Gastroesophageal sphincter (tissue), 4 donors: ENCODE results near the gene DUSP9. TPM values are rescaled to one million over a fixed set of nuclear protein-coding genes. Genes with fewer than 3 reads are reported as not detected.

ENCODE experiments used
- ATAC-seq: fragments of 150-250 bp; one replicate; pipeline ENCODE4 v1.9.1; 2016; ENCODE audit warnings: mild to moderate bottlenecking, moderate library complexity
- H3K27ac ChIP-seq, 4 donors: fragments of 200-600 bp; sonication (generic) in 3 of 4; 1 replicate in 3 of 4; 2 replicates in 1 of 4; pipeline ENCODE4 v1.5.1; 2016 to 2019
- H3K27me3 ChIP-seq: fragments of 200-600 bp; sonication (generic); one replicate; pipeline ENCODE4 v1.5.1; 2019
- H3K36me3 ChIP-seq, 2 donors: fragments of 200-600 bp; sonication (generic); one replicate each; pipeline ENCODE4 v1.5.1; 2019; ENCODE audit warnings: control low read depth in 1 of 2
- H3K4me1 ChIP-seq, 3 donors: fragments of 200-600 bp; sonication (generic); 1 replicate in 2 of 3; 2 replicates in 1 of 3; pipeline ENCODE4 v1.5.1; 2016 to 2019; ENCODE audit warnings: control low read depth in 2 of 3
- H3K4me3 ChIP-seq, 2 donors: fragments of 200-600 bp; sonication (generic); one replicate each; pipeline ENCODE4 v1.5.1; 2019; ENCODE audit warnings: mild to moderate bottlenecking in 1 of 2, moderate library complexity in 1 of 2
- H3K9me3 ChIP-seq, 3 donors: fragments of 200-600 bp; sonication (generic); one replicate each; pipeline ENCODE4 v1.5.1; 2017 to 2019; ENCODE audit warnings: control low read depth in 2 of 3
- EP300 ChIP-seq: sonication (generic); formaldehyde crosslinking; IDR thresholded peaks from one replicate; pipeline ENCODE4 v1.6.1; 2017; ENCODE audit warnings: antibody characterized with exemption, mild to moderate bottlenecking
- POLR2A ChIP-seq, 2 donors: fragments of 450-650 bp; IDR thresholded peaks; one replicate each; pipeline ENCODE4 v1.6.1; 2017; ENCODE audit warnings: antibody characterized with exemption in 2 of 2, mild to moderate bottlenecking in 2 of 2, moderate library complexity in 1 of 2
- POLR2AphosphoS5 ChIP-seq: sonication (generic); formaldehyde crosslinking; IDR thresholded peaks from one replicate; pipeline ENCODE4 v1.6.1; 2017; ENCODE audit warnings: antibody characterized with exemption
- WGBS, 2 donors: methylation state at CpG; one replicate each; pipeline ENCODE4 v1.1.5; 2018; ENCODE audit warnings: low coverage in 1 of 2; 5-methylcytosine and 5-hydroxymethylcytosine counted together
- total RNA-seq, 4 donors: library from RNA; depleted of rRNA; stranded (reverse); fragments of >200 nt; gene quantifications; one replicate each; pipeline ENCODE4 v1.1.0, GENCODE V29; 2016
- TF ChIP-seq, protein P1 (sequence below), 4 experiments: fragments of 200-600 bp in 2 of 4; fragments of 450-650 bp in 2 of 4; sonication (generic) in 1 of 4; IDR thresholded peaks; one replicate each; pipeline ENCODE4 v1.5.1; 2017 to 2019; ENCODE audit warnings: antibody characterized with exemption in 4 of 4, mild to moderate bottlenecking in 2 of 4, moderate library complexity in 2 of 4

Gene DUSP9
- total RNA-seq, 4 donors from 2014 or later = not detected

DNA sequence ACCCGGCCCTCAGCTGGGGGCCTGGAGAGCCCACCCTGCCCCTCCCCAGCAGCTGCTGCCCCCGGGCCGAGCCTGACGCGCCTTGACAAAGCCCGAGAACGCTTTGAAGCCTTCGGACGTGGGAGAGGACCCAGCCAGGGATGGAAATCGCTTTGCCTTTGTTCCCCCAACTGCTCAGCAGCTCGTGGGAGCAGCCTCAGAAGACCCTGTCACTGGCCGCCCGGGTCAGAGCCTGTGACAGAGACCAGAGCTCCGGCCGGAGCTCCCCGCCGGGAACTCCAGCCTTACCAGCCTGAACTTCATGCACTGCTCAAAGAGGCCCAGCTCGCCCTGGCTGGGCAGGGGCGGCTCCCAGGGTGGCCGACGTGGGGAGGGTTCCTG, 38.1 kb downstream of the DUSP9 start:
- Histone ChIP-seq H3K36me3 (no peaks in the 10 kb centered on the region), H3K27ac (no peak overlapping the region), H3K4me1 (peaks cover 0 to 17% (median 0%) of the 10 kb centered on the region in 3 donors), H3K27me3 (no peaks in the 10 kb centered on the region), H3K4me3 (no peak overlapping the region), H3K9me3 (no peaks in the 10 kb centered on the region)
- no peak for ATAC-seq
- TF ChIP-seq, protein P1, sequence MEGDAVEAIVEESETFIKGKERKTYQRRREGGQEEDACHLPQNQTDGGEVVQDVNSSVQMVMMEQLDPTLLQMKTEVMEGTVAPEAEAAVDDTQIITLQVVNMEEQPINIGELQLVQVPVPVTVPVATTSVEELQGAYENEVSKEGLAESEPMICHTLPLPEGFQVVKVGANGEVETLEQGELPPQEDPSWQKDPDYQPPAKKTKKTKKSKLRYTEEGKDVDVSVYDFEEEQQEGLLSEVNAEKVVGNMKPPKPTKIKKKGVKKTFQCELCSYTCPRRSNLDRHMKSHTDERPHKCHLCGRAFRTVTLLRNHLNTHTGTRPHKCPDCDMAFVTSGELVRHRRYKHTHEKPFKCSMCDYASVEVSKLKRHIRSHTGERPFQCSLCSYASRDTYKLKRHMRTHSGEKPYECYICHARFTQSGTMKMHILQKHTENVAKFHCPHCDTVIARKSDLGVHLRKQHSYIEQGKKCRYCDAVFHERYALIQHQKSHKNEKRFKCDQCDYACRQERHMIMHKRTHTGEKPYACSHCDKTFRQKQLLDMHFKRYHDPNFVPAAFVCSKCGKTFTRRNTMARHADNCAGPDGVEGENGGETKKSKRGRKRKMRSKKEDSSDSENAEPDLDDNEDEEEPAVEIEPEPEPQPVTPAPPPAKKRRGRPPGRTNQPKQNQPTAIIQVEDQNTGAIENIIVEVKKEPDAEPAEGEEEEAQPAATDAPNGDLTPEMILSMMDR (IDR thresholded peaks at IDR 0.05) = no peak
- TF ChIP-seq POLR2AphosphoS5 (no peak), EP300 (no peak), POLR2A (IDR thresholded peaks at IDR 0.05) (no peak)
- 65% methylated on average over 4 of the region's 21 CpGs; no CpG with 5 or more reads in 1 of the 2 donors for WGBS, 2 donors

DNA sequence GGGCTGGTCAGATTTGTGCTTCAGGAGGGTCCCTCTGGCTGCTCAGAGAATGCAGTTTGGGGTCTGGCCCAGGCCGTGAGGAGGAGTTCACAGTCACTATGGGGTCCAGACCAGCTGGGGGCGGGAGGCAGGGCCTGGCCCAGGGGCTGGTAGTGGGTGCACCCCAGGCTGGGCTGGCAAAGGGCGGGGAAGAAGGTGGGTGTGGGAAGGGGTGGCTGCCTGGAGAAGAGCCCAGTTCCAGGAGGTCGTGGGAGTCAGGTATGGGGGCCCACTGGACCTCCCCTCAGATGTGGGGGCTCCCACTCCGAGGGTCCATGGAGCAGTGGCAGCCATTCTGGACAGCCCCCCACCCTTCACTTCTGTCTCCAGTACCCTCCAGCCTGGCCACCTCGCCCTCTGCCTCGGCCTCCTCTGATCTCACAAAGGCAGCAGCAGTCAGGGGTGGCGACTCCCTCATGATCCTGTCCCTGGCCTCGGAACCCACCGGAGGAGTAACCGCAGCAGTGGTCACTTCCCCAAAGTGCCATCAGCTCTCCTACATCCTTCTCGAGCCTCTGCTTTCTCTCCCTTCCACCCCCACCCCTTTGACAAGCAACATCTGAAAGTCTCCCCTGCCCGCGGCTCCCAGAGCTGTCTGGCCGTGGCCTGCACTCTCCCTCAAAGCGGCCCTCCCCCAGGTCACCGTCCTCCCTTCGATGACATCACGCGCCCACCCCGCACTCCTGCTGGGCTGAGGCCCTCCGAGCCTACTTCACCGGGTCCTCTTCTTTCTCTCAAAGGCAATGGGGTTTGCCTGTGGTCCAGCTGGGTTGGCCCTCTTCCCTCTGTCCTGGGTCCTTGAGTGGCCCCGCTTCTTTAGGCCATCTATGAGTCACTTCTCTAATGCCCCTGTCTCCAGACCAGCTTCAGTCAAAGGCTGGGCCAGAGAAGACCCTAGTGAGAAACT, 39.0 kb downstream of the DUSP9 start:
- no peak for ATAC-seq

DNA sequence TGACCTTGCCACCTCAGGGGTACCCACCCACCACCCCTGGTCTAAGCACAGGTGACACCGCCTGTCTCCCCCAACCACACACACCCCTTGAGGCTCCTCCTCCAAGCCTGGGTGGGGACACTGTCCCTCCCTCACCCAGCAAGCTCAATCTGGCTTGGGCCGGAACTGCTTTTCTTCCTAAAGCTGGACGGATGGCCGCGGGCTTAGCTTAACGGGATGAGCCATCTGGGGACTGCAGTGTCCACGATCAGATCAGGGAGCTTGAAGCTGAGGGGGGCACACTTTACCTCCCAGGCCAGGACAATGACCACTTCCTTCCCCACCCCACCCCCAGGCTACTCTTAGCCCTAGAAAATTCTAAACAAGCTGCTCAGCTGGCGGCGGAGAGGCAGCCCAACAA, 39.7 kb downstream of the DUSP9 start:
- peaks cover 0 to 32% (median 0%) of the 10 kb centered on the region in 3 donors for H3K4me1 ChIP-seq
- peak overlapping the region; percentile 60 to 82 (median 79) for H3K27ac ChIP-seq
- H3K9me3 ChIP-seq = no peaks in the 10 kb centered on the region
- no peak overlapping the region for H3K4me3 ChIP-seq
- no peaks in the 10 kb centered on the region for H3K36me3 ChIP-seq
- TF ChIP-seq, protein P1 (IDR thresholded peaks at IDR 0.05) = no peak
- TF ChIP-seq EP300 = no peak
- no peak for TF ChIP-seq POLR2A (IDR thresholded peaks at IDR 0.05)
- no peak for TF ChIP-seq POLR2AphosphoS5
- ATAC-seq = no peak
- H3K27me3 ChIP-seq = no peaks in the 10 kb centered on the region
- WGBS, 2 donors = no CpG with 5 or more reads among the region's 9 CpGs

More for the DNA sequence above, 39.0 kb downstream of the DUSP9 start:
- Histone ChIP-seq H3K36me3 (no peaks in the 10 kb centered on the region), H3K27ac (no peak overlapping the region), H3K4me1 (peaks cover 0 to 25% (median 0%) of the 10 kb centered on the region in 3 donors), H3K27me3 (no peaks in the 10 kb centered on the region), H3K9me3 (no peaks in the 10 kb centered on the region), H3K4me3 (no peak overlapping the region)
- TF ChIP-seq, protein P1 (IDR thresholded peaks at IDR 0.05) = no peak
- TF ChIP-seq POLR2AphosphoS5 (no peak), POLR2A (IDR thresholded peaks at IDR 0.05) (no peak), EP300 (no peak)
- 81% methylated on average over 9 of the region's 24 CpGs; no CpG with 5 or more reads in 1 of the 2 donors for WGBS, 2 donors

DNA sequence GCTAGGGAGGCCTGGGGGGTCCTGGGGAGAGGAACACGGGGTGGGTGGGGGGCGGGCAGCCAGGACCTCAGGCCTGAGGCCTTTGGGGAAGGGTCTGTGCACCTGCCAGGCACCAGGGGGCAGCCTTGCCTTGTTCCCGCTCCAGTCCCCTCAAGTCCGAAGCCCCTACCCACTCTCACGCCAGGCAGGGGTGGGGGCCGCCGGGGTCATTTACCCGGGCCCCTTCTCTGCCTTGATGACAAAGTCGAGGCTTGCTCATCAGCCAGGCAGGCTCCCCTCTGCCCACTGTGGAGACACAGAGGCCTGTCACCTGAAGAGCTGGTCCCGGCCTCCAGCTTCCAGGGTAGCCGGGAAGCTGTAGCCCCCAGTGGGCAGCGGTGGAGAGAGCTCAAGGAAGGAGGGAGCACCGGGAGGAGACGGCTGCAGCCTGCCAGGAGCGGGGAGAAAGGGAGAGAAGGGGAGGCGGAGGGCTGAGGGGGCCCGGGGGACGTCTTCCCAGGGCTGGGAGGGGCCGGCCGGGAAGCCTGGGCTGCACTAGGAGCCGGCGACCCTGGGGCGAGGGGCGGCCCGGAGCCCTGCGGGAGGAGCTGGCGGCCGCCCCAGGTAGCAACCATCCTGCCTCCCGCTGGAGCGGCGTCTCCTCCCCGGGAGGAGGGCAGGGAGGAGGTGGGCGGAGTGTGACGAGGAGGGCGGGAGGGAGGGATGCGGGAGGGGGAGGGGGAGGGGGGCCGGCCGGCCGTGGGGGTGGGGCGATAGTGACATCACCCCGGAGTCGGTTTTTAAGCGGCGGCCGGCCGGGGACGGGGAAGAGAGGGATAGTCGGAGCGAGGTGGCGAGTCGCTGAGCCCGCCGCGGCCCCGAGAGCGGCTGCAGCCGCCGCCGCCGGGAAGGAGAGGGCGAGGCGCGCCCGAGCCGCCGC, 40.4 kb downstream of the DUSP9 start, which contains the start of gene SLC6A8:
Gene SLC6A8 (plus strand): TSS at position 806 of the 919 bp plus-strand sequence. CDS start 649 bp downstream, outside the sequence.
- Histone ChIP-seq H3K4me3 (peak within 1 kb of the TSS; percentile 65 to 83), H3K27ac (peak within 1 kb of the TSS; percentile 82 to 88 (median 86))

More for the DNA sequence above, 40.4 kb downstream of the DUSP9 start, which contains the start of gene SLC6A8:
- Histone ChIP-seq H3K4me1 (peaks cover 0 to 33% (median 0%) of the 10 kb centered on the region in 3 donors), H3K9me3 (no peaks in the 10 kb centered on the region), H3K36me3 (no peaks in the 10 kb centered on the region), H3K27me3 (no peaks in the 10 kb centered on the region)
- peak; percentile 66 for ATAC-seq
- 20% methylated on average over 1 of the region's 66 CpGs; no CpG with 5 or more reads in 1 of the 2 donors for WGBS, 2 donors
- no peak for TF ChIP-seq EP300
- peak; percentile 77 for TF ChIP-seq POLR2AphosphoS5
- TF ChIP-seq POLR2A (IDR thresholded peaks at IDR 0.05) = peak; percentile 51 to 66
- TF ChIP-seq, protein P1 (IDR thresholded peaks at IDR 0.05) = peak in 1 of 4 experiments; percentile 55
